ENCODE data around the gene TATDN2. TPM values are rescaled to one million over a fixed set of nuclear protein-coding genes. Genes with fewer than 3 reads are reported as not detected.

Gene TATDN2
- total and polyA plus RNA-seq, 2 experiments from 2014 or later = 4.8 to 19.1 TPM

DNA sequence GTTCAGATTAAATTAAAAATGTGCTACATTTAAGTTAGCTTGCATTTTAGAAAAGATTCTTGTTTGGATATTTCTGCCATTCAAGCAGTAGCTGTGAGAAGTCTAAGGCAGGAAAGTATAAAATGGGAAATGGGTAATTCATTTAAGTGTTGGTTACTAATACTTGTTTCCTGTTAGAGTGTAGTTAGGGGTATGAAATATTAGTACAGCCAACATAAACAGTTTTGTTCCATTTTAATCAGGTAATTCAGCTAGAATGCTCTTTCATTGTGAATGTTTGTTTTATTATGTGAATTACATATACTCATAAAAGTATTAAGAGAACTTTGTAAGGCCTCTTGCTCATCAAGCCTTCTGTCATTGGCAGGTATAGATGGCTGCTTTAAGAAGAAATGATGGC is 19.9 kb downstream of the TATDN2 start:
- H3K9me3 Mint-ChIP-seq = no peaks in the 10 kb centered on the region
- Histone ChIP-seq H3K27ac (ENCODE audit: low read depth) (no peak overlapping the region), H3F3A (replicated peaks; ENCODE audit: low read depth) (no peaks in the 10 kb centered on the region), H3K79me2 (replicated peaks; ENCODE audit: insufficient read depth) (peaks cover 72% of the 10 kb centered on the region), H3K4me3 (no peak overlapping the region), H3K9me2 (ENCODE audit: insufficient read depth) (no peaks in the 10 kb centered on the region), H3K4me1 (ENCODE audit: insufficient read depth) (no peaks in the 10 kb centered on the region), H2AFZ (no peak overlapping the region), H3K27me3 (ENCODE audit: insufficient read depth) (no peaks in the 10 kb centered on the region), H3K4me2 (no peak overlapping the region), H4K20me1 (replicated peaks; ENCODE audit: insufficient read depth) (peaks cover 9% of the 10 kb centered on the region), H3K36me3 (ENCODE audit: insufficient read depth) (peaks cover 12% of the 10 kb centered on the region; the same call in 1 of the 2 replicates)
- no peak for ATAC-seq
- peaks cover 38% of the 10 kb centered on the region for H3K36me3 Mint-ChIP-seq (ENCODE audit: low read depth)
- H3K27me3 Mint-ChIP-seq (ENCODE audit: insufficient read depth, low read depth, poor library complexity) = no peaks in the 10 kb centered on the region
- H3K4me3 Mint-ChIP-seq = no peak overlapping the region
- H3K4me1 Mint-ChIP-seq = peaks cover 11% of the 10 kb centered on the region
- TF ChIP-seq POLR2AphosphoS5 (IDR thresholded peaks at IDR 0.05; ENCODE audit: low read depth) = no peak
- TF ChIP-seq CREB1 (CRISPR knock-in tag; IDR thresholded peaks at IDR 0.05; ENCODE audit: low read depth) = no peak
- H3K27ac Mint-ChIP-seq = no peak overlapping the region
- no peak for DNase-seq (ENCODE audit: low spot score)

DNA sequence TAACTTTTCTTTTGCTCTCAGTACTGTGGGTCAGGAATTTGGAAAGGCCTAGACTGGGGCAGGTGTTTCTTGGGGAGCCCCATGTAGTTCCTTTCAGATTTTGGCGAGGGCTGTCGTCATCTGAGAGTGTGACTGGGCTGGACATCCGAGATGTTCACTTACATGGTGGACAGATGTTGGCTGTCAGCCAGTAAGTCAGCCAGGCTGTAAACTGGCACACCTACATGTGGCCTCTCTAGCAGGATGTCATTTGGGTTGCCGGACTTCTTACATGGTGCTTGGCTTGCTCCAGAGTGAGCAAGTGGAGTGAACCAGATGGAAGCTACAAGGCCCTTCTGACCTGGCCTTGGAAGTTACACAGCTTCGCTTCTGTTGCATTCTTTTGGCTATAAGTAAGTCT is 20.7 kb downstream of the TATDN2 start:
- Mint-ChIP-seq H3K27ac (no peak overlapping the region), H3K27me3 (ENCODE audit: insufficient read depth, low read depth, poor library complexity) (no peaks in the 10 kb centered on the region), H3K36me3 (ENCODE audit: low read depth) (peaks cover 35% of the 10 kb centered on the region), H3K4me1 (peaks cover 4% of the 10 kb centered on the region), H3K4me3 (no peak overlapping the region), H3K9me3 (no peaks in the 10 kb centered on the region)
- TF ChIP-seq POLR2AphosphoS5 (IDR thresholded peaks at IDR 0.05; ENCODE audit: low read depth) (no peak), CREB1 (CRISPR knock-in tag; IDR thresholded peaks at IDR 0.05; ENCODE audit: low read depth) (no peak), REST (IDR thresholded peaks at IDR 0.05; ENCODE audit: unreplicated experiment) (no peak), EZH2phosphoT487 (IDR thresholded peaks at IDR 0.05; ENCODE audit: unreplicated experiment) (no peak), JUNB (IDR thresholded peaks at IDR 0.05; ENCODE audit: unreplicated experiment) (no peak), ZNF331 (CRISPR knock-in tag; IDR thresholded peaks at IDR 0.05; ENCODE audit: low read depth) (no peak), ZNF462 (CRISPR knock-in tag; IDR thresholded peaks at IDR 0.05) (no peak), ETS1 (IDR thresholded peaks at IDR 0.05) (no peak)
- TF ChIP-seq, protein P1, sequence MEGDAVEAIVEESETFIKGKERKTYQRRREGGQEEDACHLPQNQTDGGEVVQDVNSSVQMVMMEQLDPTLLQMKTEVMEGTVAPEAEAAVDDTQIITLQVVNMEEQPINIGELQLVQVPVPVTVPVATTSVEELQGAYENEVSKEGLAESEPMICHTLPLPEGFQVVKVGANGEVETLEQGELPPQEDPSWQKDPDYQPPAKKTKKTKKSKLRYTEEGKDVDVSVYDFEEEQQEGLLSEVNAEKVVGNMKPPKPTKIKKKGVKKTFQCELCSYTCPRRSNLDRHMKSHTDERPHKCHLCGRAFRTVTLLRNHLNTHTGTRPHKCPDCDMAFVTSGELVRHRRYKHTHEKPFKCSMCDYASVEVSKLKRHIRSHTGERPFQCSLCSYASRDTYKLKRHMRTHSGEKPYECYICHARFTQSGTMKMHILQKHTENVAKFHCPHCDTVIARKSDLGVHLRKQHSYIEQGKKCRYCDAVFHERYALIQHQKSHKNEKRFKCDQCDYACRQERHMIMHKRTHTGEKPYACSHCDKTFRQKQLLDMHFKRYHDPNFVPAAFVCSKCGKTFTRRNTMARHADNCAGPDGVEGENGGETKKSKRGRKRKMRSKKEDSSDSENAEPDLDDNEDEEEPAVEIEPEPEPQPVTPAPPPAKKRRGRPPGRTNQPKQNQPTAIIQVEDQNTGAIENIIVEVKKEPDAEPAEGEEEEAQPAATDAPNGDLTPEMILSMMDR (conservative IDR thresholded peaks at IDR 0.05; ENCODE audit: low read depth in 2 of 2) = no peak
- peaks cover 80% of the 10 kb centered on the region for H3K79me2 ChIP-seq (replicated peaks; ENCODE audit: insufficient read depth)
- no peaks in the 10 kb centered on the region for H3K4me1 ChIP-seq (ENCODE audit: insufficient read depth)
- H3F3A ChIP-seq (replicated peaks; ENCODE audit: low read depth) = no peaks in the 10 kb centered on the region
- H3K27ac ChIP-seq (ENCODE audit: low read depth) = no peak overlapping the region
- peaks cover 12% of the 10 kb centered on the region; the same call in 1 of the 2 replicates for H3K36me3 ChIP-seq (ENCODE audit: insufficient read depth)
- DNase-seq (ENCODE audit: low spot score) (no peak), ATAC-seq (no peak)
- peaks cover 11% of the 10 kb centered on the region; the same call in 1 of the 2 replicates for H4K20me1 ChIP-seq (replicated peaks; ENCODE audit: insufficient read depth)
- no peaks in the 10 kb centered on the region for H3K27me3 ChIP-seq (ENCODE audit: insufficient read depth)
- H3K9me2 ChIP-seq (ENCODE audit: insufficient read depth) = no peaks in the 10 kb centered on the region
- H2AFZ ChIP-seq = no peak overlapping the region
- no peak overlapping the region for H3K4me2 ChIP-seq
- no peak overlapping the region for H3K4me3 ChIP-seq

Data from GM23338 (cell line).